Small intestine (tissue), 7 donors: Measurements from ENCODE around the gene HNRNPL. TPM values are rescaled to one million over a fixed set of nuclear protein-coding genes. Genes with fewer than 3 reads are reported as not detected.

Source experiments
- DNase-seq, 2 donors: peaks; one replicate each; pipeline versions ENCODE4 v3.0.0 to v3.0.0-alpha.2; 2013
- FAIRE-seq: peaks from 2 replicates; lab custom pipeline; 2012; peaks lifted over from hg19 to GRCh38; lab: Jason Lieb, UNC
- H3K27ac ChIP-seq, 3 donors: one replicate each; pipeline ENCODE4 v1.5.1; 2013; ENCODE audit warnings: low read length in 2 of 3, mild to moderate bottlenecking in 2 of 3, control low read depth in 1 of 3, inconsistent platforms in 1 of 3, low read depth in 1 of 3, moderate library complexity in 1 of 3
- H3K27me3 ChIP-seq, 3 donors: one replicate each; pipeline ENCODE4 v1.6.1; 2013; ENCODE audit warnings: low read length in 3 of 3, inconsistent platforms in 1 of 3; ENCODE audit not compliant: control insufficient read depth in 3 of 3, insufficient read depth in 3 of 3
- H3K36me3 ChIP-seq, 3 donors: one replicate each; pipeline ENCODE4 v1.6.1; 2013; ENCODE audit warnings: low read length in 3 of 3, inconsistent platforms in 1 of 3, low read depth in 1 of 3, mild to moderate bottlenecking in 1 of 3, moderate library complexity in 1 of 3; ENCODE audit not compliant: control insufficient read depth in 3 of 3, insufficient read depth in 2 of 3
- H3K4me1 ChIP-seq, 3 donors: one replicate each; pipeline ENCODE4 v1.6.1; 2013; ENCODE audit warnings: low read length in 2 of 3, inconsistent platforms in 1 of 3, low read depth in 1 of 3, mild to moderate bottlenecking in 1 of 3, moderate library complexity in 1 of 3; ENCODE audit not compliant: control insufficient read depth in 3 of 3, insufficient read depth in 2 of 3
- H3K4me3 ChIP-seq, 3 donors: one replicate each; pipeline ENCODE4 v1.5.1; 2013; ENCODE audit warnings: low read length in 3 of 3, control low read depth in 1 of 3, inconsistent platforms in 1 of 3, low read depth in 1 of 3, mild to moderate bottlenecking in 1 of 3, moderate library complexity in 1 of 3
- H3K9me3 ChIP-seq, 2 donors: one replicate each; pipeline ENCODE4 v1.6.1; 2013; ENCODE audit warnings: low read depth in 1 of 2, low read length in 1 of 2; ENCODE audit not compliant: control insufficient read depth in 2 of 2, insufficient read depth in 1 of 2
- WGBS, 3 donors: extraction: QIAGEN DNeasy Blood & Tissue Kit; methylation state at CpG; one replicate each; pipeline ENCODE4 v1.1.7; 2013; 5-methylcytosine and 5-hydroxymethylcytosine counted together
- polyA plus RNA-seq, 4 donors: library from polyadenylated mRNA; stranded (reverse) in 3 of 4; unstranded in 1 of 4; fragments of 200-250 nt in 3 of 4; fragments of 120-200 nt in 1 of 4; gene quantifications; one replicate each; pipeline versions ENCODE4 v1.2.1 to v1.2.3, GENCODE V29; 2013
- donor health status: healthy with polysubstance abuse.
- donor health status: control.
- donor health status: control.
- donor health status: Bipolar disorder and iron deficiency.
- donor health status: healthy.

HNRNPL gene
- polyA plus RNA-seq, 4 donors, result 118 to 256 (median 177) TPM

DNA sequence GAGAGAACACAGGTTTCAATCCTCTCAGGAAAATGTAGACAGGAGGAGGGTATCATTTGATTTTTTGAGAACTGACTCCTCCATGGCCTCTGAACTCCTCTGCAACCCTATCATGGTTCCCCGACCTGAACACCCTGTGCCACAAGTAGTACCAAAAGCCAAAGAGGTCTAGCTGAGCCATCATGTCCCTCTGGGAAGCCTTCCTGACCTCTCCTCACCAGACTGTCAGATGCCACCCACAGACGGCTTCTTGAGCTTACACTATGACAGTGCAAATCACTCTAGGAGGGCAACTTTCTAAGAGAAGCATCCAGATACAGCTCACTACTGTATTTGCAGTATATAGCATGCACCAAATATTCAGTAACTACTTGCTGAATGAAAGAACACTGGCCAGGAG, 3.7 kb downstream of the HNRNPL start:
- FAIRE-seq (no peak), DNase-seq (no peak)
- 58 to 66% (median 59%) methylated on average over 2 of the region's 2 CpGs for WGBS, 3 donors
- Histone ChIP-seq H3K27ac (no peak overlapping the region), H3K27me3 (no peaks in the 10 kb centered on the region), H3K36me3 (peaks cover 33 to 73% (median 34%) of the 10 kb centered on the region in 3 donors), H3K4me1 (peaks cover 0 to 13% (median 2%) of the 10 kb centered on the region in 3 donors), H3K9me3 (no peaks in the 10 kb centered on the region), H3K4me3 (no peak overlapping the region)

GRCh38 chr19:38845374-38846024, 4.3 kb downstream of the HNRNPL start:
- no peak for DNase-seq
- H3K4me1 ChIP-seq, result peaks cover 0 to 13% (median 2%) of the 10 kb centered on the region in 3 donors
- peaks cover 35 to 79% (median 36%) of the 10 kb centered on the region in 3 donors for H3K36me3 ChIP-seq
- no peaks in the 10 kb centered on the region for H3K27me3 ChIP-seq
- WGBS, 3 donors, result 92% methylated on average over 14 of the region's 14 CpGs
- H3K4me3 ChIP-seq, result no peak overlapping the region
- H3K9me3 ChIP-seq, result no peaks in the 10 kb centered on the region
- no peak overlapping the region for H3K27ac ChIP-seq
- no peak for FAIRE-seq

- Histone ChIP-seq H3K4me1 (peaks cover 0 to 18% (median 2%) of the 10 kb centered on the region in 3 donors), H3K27me3 (no peaks in the 10 kb centered on the region), H3K27ac (no peak overlapping the region), H3K9me3 (no peaks in the 10 kb centered on the region), H3K4me3 (no peak overlapping the region), H3K36me3 (peaks cover 45 to 92% (median 47%) of the 10 kb centered on the region in 3 donors)
- DNase-seq, result no peak
- WGBS, 3 donors, result 83 to 89% (median 88%) methylated on average over 11 of the region's 11 CpGs
- FAIRE-seq, result no peak
Measured at GRCh38 chr19:38844093-38844686, 5.6 kb downstream of the HNRNPL start.

DNA sequence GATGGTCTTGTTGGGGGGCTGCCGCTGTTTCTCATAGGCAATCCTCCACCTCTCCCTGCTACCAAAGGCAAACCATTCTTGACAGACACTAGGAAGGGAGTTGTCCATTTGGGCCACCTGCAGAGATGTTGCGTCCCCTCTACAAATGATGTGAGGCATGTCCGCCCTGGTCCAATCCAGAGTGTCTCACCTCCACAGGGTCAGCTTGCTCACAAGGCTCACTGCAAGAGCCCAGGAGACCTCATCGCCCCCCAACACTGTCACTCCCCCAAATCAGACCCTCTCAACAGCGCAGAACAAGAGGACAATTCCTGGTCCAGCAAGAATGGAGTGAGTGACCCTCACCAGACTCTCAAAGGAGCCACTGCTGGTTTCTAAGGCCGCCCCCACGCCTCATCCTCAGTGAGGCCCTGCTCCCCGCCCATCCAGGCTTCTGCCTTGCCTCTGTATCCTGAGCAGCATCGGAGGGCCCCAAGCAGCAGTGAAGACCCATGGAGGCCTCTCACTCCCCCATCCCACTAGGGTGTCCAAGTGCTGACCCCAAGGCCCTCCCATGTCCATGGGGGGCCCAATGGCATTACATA, 6.5 kb downstream of the HNRNPL start:
- FAIRE-seq, result no peak
- 96 to 97% (median 96%) methylated on average over 9 of the region's 9 CpGs for WGBS, 3 donors
- Histone ChIP-seq H3K27me3 (no peaks in the 10 kb centered on the region), H3K27ac (peak overlapping the region in 1 of 3 donors; percentile 79), H3K9me3 (no peaks in the 10 kb centered on the region), H3K4me1 (peaks cover 0 to 28% (median 2%) of the 10 kb centered on the region in 3 donors), H3K4me3 (no peak overlapping the region), H3K36me3 (peaks cover 49 to 98% (median 56%) of the 10 kb centered on the region in 3 donors)
- no peak for DNase-seq

DNA sequence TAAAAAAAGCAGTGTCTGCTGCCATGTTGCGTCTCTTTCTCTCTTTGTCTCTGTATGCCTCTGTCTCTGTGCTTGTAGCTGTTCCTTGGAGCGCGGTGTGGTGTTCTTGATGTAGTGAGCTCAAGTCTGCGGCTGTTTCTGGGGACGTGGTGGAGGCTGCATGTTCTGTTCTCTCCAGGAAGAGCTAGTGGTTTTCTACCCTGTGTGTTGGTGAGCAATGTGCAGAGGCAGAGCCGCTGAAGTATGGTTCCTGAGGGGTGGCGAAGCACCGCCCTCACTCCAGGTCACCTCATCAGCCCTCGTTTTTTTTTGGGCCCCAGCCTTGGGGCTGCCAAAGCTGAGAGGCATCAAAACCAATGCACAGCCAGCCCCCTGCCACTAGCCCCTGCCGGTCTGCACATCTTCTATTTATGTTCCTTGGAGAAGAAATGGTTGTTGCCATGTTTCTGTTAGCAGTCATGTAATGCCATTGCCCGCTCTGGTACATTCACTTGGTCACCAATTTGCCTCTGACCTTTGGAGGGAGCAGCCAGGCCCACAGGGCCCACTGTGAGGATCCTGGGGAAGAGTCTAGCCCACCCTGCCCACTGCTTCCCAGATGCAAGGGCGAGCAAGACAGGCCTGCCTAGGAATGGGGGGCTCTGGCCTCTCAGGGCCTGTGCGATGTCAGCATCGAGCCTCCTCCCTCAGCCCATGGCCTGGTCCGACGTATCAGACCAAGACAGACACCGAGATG, 7.2 kb downstream of the HNRNPL start:
- FAIRE-seq (no peak), DNase-seq (peak in 1 of 2 donors; percentile 78)
- H3K4me1 ChIP-seq, result peaks cover 0 to 31% (median 0%) of the 10 kb centered on the region in 3 donors
- H3K27me3 ChIP-seq, result no peaks in the 10 kb centered on the region
- H3K27ac ChIP-seq, result peak overlapping the region in 1 of 3 donors; percentile 79
- no peak overlapping the region for H3K4me3 ChIP-seq
- H3K9me3 ChIP-seq, result no peaks in the 10 kb centered on the region
- peaks cover 54 to 99% (median 63%) of the 10 kb centered on the region in 3 donors for H3K36me3 ChIP-seq
- WGBS, 3 donors, result 65 to 88% (median 80%) methylated on average over 17 of the region's 17 CpGs

DNA sequence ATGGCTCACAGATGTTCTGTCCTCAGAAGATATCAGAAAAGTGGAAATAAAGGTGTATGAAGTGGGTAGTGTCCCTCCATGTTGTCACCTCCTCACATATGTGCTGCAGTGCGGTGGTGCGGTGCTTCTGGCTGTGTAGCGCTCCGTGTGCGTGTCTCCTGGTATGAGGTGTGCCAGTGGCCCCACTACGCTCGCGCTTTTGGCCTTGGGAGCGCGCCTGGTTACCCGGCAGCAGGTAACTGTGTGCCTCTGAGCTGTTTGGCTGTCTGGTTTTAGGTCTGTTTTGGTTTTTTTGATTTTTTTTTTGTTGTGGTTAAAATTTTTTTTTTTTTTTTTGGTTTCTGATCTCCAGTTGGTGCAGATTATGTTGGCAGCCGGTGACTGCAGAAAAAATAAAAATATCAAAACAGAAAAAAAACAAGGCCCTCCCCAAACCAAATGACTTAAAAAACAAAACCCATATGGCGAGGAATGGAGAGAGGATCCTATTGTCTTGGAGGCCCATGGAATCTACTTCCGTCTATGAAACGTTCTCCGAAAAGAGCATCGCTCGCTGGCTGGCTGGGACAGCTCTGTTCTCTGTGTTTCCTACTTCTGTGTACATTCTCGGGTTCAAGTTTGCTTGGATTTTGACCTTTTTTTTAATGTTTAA, 7.9 kb downstream of the HNRNPL start:
- Histone ChIP-seq H3K9me3 (no peaks in the 10 kb centered on the region), H3K4me1 (peaks cover 0 to 31% (median 0%) of the 10 kb centered on the region in 3 donors), H3K27ac (peak overlapping the region in 1 of 3 donors; percentile 79), H3K4me3 (no peak overlapping the region), H3K27me3 (no peaks in the 10 kb centered on the region), H3K36me3 (peaks cover 56 to 99% (median 62%) of the 10 kb centered on the region in 3 donors)
- no peak for FAIRE-seq
- peak in 1 of 2 donors; percentile 44 for DNase-seq
- 78 to 89% (median 82%) methylated on average over 19 of the region's 19 CpGs for WGBS, 3 donors

DNA sequence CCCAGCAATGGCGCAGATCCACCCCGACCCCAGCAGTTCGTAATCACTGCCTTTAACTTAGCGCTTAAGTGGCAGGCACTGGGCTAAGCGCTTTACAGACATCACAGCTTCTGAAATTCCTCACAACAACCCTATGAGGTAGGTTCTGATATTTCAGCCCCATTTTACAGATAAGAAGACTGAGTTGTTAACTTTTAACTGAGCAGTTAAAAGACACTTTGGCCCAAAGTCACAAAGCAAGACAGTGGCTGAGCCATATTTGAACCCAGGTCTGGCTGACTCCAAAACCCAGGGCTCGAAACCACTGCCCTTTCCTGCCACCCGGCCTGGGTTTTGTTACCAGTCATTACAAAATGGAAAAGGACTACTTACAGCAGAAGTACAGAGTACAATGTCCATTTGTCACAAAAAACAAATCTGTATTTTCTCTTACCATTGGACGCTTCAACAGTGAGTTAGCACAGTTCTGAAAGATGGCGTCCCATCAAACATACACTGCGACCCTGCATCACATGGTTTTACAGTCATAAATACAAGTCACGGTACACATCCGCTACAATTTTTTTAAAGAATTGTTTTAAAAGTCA, 8.5 kb downstream of the HNRNPL start:
- Histone ChIP-seq H3K4me1 (peaks cover 0 to 36% (median 0%) of the 10 kb centered on the region in 3 donors), H3K27ac (peak overlapping the region in 1 of 3 donors; percentile 22), H3K27me3 (no peaks in the 10 kb centered on the region), H3K9me3 (no peaks in the 10 kb centered on the region), H3K36me3 (peaks cover 56 to 97% (median 65%) of the 10 kb centered on the region in 3 donors), H3K4me3 (no peak overlapping the region)
- no peak for DNase-seq
- WGBS, 3 donors, result 87 to 89% (median 89%) methylated on average over 12 of the region's 12 CpGs
- no peak for FAIRE-seq
